ENCODE measurements around the gene TRIB2.

DNA sequence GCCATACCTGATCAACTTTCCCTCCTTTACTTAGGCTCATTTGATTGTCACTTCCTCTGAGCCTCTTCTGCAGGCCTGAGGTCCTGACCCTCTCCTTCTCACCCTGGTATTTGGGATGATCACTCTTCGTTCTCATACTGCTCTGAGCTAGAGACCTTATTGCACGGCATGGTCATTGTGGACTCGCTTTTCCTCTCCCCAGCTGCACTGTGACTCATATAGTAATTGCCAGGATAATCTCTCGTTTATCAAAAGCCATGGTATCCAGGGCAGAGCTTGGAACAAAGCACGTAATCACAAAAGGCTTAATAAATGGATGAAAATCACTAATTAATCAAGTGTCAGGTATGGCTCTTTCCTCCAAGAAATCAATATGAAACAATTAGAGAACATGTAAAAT, 40.9 kb upstream of the TRIB2 start:
- TF ChIP-seq TAF1 (IDR thresholded peaks at IDR 0.05; ENCODE audit: borderline replicate concordance, low read depth, low read length): no peak
- no peak for TF ChIP-seq POLR2A (IDR thresholded peaks at IDR 0.05; ENCODE audit: low read depth, low read length)

Data from GM12892 (cell line).